Right forelimb (tissue), 1 donor: Measurements from ENCODE around the gene TANGO6.

Source experiments
- DNase-seq: peaks from one replicate; pipeline ENCODE4 v3.0.0-alpha.2; 2018

The TANGO6 gene

DNA sequence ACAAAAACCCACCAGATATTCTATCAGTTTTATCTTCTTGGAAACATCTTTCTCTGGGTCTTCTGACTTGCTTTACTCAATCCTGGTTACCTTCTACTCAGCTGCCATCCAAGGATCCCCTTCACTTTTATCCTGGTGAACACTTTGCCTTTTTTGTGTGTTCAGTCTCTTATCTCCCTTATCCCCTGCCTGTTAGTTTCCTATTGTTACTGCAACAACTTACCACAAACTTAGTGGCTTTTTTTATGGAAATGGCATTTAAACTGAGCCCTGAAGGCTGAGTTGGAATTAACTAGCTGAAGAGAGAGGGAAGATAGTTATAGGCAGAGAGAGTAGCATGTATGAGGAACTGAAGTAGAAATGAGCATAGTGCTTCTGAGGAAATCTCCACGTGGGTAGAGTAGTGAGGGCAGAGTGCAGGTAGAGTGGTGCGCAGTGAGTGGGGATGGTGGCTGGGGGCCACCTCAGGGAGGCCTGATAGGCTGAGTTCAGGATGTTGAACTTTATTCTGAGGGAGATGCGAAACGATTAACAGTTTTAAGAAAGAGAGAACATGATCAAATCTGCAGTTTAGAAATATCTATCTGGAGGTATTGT, 26.3 kb downstream of the TANGO6 start:
- no peak for DNase-seq

- no peak for DNase-seq
Observed at GRCh38 chr16:68873635-68874471, 30.5 kb downstream of the TANGO6 start.

DNA sequence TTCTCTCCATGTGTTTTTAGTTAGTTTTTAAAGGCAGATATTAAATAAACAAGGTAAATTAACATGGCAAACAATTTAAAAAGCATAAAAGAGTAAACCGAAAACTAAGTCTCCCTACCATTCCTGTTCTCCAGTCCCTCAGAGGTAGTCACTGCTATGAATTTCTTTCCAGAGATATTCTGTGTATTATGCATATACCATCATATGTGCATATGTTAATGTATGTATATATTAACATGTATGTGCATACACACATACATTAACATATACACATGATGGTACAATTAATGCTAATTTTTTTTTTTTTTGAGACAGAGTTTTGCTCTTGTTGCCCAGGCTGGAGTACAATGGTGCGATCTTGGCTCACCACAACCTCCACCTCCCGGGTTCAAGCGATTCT, 32.5 kb downstream of the TANGO6 start:
- no peak for DNase-seq

GRCh38 chr16:68883685-68884084, 40.4 kb downstream of the TANGO6 start:
- DNase-seq = no peak

DNA sequence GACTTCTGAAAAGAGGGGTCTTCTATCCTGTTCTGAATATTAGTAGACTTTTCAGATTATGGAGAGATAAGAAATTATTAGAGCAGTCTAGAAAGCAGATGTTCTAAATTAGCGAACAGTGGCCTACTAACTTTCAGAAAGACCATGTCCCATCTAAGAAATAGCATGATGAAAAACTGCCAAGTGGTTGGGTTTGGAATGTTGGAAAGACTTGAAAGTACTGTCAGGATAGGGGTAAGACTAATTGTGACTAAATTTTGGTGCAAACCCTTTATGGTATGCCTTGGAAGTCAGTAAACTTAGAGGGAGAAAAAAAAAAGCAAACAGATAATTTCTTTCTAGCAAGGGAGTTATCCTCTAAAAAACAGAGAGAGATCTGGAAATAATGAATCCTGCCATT, 41.1 kb downstream of the TANGO6 start:
- no peak for DNase-seq

DNA sequence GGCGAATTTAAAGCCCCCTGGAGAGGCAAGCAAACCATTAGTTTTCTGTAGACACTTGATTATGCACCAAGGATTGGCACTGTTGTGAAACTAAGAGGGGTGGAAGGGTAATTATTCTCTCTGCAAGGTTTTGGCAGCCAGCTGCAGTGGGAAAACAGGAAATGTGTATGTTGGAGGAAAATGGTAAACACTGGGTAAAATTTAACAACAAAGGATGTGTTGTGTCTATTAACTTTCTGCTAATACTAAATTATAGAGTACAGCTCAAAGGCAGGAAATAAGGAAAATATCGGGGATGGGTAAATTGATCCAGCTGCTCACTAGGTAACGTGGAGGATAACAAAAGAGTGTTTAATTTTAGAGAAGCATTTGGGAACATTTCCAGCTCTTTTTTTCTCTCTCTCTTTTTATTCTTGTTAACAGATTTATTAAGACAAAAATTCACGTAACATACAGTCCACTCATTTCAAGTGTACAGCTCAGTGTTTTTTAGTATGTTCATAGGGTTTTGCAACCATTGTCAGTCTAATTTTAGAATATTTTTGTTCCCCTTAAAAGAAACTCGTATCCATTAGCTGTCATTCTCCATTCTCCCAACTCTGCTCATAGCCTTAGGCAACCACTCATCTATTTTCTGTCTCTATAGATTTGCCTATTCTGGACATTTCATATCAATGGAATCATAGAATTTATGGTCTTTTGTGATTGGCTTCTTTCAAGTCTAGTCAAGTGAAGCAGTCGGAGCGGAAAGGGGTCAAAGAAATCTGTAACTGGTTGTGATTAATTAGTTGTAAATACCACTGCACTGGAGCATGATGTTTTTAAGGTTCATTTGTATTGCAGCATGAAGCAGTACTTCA, 41.8 kb downstream of the TANGO6 start:
- no peak for DNase-seq

- no peak for DNase-seq
Observed at GRCh38 chr16:68887107-68887506, 43.8 kb downstream of the TANGO6 start.

DNA sequence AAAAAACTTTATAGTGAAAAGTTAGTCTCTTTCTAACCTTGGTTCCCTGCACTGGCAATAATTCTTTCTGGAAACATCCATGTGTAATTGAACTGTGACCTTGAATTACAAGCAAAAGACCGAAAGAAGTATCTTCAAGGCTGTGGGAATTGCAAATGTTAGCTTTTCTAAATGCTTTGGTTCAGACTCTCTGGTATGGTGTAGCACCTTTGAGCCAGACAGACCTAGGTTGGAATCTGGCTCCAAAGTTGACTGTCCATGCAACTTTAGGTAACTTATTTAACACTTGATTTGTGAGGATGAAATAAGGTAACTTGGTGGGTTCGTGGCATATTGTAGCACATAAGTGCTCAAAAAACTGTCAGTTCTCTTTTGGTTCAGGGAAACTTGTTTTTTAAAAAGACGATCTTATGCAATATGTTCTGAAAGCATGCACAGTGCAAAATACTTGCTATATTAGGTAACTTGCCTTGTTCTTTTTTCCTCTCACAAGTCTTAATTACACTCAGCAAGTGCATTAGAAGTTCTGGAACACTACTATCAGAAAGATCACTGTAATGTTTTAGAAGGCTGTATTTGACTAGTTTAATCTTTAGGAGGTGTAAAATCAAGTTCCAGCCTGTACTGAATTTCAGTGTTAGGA, 46.3 kb downstream of the TANGO6 start:
- DNase-seq = no peak

DNA sequence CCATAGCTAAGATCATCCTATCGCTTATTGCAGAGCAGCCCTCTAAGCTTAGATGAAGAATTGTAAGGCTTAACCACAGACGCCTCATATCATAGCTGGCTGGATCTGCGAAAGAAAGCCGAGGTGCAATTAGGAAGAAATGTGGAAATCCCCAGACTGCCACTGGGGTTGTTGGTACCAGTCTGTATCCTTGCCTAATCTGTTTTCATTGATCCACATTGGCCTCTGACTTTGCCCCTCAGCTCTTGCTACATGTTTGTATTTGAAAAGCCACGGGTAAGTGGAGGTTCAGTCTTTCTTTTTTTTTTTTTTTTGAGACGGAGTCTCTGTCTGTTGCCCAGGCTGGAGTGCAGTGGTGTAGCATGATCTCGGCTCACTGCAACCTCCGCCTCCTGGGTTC, 48.9 kb downstream of the TANGO6 start:
- no peak for DNase-seq

DNA sequence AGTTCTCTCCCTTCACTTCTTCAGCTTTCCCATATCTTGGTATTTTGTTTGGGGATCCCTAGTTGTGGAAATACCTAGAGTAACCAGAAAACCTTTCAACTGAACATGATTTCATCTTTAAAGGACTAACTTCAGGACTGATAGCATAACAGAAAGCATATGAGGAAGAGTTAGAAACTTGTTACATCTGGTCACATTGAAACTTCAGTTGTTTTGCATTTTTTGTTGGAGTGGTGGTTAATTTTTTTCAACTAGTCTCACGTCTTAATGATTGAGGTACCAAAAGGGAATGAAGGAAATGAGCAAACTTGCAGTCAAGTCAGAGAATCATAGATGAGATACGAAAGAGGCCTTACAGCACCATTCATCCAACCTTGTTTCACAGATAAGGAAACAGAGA, 49.6 kb downstream of the TANGO6 start:
- no peak for DNase-seq

DNA sequence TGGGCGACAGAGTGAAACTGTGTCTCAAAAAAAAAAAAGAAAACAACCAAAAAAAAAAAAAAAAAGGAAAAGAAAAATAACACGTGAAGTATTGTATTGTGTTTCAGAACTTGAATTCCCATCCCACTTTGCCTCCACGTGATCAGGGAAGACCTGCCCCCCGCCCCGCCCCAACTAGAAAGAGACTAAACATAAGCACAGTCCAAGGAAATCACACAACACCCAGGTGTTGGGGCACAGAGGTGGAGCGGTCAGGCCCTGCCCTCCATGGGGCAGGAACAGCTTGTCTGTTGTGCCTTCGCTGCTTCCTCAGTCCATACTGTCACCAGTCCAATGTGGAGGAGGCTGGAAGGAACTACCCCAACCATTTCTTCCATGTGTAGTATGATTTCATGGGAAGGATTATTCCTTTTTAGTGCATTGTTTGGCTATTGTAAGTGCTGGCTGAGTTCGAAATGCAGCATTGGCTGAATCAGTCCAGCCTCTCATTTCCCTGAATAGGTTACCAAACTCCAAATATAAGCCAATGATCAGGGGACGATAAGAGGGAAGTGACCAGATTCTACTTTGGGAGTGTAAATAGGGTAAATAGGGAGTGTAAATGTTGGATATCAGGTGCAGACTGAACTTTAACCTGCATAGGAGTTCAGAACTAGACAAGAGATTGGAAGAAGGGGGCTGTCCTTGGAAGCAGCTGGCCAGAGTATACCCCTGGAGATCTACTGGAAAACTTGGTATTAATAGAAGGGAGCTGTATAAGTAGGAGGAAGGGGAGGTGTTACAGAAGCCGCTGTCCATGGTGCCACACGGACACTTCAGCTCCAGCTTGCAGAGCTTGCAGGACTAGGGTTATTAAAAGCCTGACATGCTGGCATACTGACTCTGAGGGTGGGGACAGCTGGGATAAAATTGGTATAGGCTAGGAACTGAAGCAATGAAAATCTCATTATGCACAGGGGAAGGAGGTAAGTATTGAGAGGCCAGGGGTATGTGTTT, 50.7 kb downstream of the TANGO6 start:
- DNase-seq = peak; percentile 49

GRCh38 chr16:68894714-68895113, 51.4 kb downstream of the TANGO6 start:
- no peak for DNase-seq

DNA sequence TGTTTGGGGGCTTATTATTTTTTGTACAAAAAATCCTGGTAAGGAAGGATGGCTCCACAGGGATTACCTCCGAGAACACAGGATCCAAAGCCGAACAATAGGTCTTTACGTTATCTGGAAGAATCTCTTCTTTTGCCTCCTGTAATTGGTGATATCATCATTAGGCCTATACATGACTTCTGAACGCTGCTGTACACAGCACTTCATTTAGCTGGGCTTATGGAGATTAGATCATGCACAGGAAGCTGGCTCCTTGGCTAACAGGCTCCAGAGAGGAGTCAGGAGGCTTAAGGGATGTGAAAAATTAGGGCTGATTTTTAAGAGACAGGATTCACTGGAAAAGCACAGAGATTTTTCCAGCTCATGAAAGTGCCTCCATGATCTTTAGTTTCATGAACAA, 54.7 kb downstream of the TANGO6 start:
- no peak for DNase-seq

GRCh38 chr16:68900009-68900408, 56.7 kb downstream of the TANGO6 start:
- DNase-seq = no peak

GRCh38 chr16:68902003-68902968, 59.0 kb downstream of the TANGO6 start:
- DNase-seq = peak; percentile 48

GRCh38 chr16:68902969-68903345, 59.6 kb downstream of the TANGO6 start:
- no peak for DNase-seq

- DNase-seq = no peak
Observed at GRCh38 chr16:68907297-68907696, 64.0 kb downstream of the TANGO6 start.

GRCh38 chr16:68907781-68908181, 64.5 kb downstream of the TANGO6 start:
- no peak for DNase-seq

GRCh38 chr16:68909099-68909733, 65.9 kb downstream of the TANGO6 start:
- no peak for DNase-seq

- DNase-seq = no peak
Observed at GRCh38 chr16:68910051-68910450, 66.7 kb downstream of the TANGO6 start.
